GM19238 (cell line): ENCODE results near the gene HNRNPU.

Experiments used
- DNase-seq: peaks from one replicate; pipeline ENCODE4 v3.0.0; 2011; ENCODE audit warnings: low spot score; ENCODE audit not compliant: insufficient read length

The HNRNPU gene

DNA sequence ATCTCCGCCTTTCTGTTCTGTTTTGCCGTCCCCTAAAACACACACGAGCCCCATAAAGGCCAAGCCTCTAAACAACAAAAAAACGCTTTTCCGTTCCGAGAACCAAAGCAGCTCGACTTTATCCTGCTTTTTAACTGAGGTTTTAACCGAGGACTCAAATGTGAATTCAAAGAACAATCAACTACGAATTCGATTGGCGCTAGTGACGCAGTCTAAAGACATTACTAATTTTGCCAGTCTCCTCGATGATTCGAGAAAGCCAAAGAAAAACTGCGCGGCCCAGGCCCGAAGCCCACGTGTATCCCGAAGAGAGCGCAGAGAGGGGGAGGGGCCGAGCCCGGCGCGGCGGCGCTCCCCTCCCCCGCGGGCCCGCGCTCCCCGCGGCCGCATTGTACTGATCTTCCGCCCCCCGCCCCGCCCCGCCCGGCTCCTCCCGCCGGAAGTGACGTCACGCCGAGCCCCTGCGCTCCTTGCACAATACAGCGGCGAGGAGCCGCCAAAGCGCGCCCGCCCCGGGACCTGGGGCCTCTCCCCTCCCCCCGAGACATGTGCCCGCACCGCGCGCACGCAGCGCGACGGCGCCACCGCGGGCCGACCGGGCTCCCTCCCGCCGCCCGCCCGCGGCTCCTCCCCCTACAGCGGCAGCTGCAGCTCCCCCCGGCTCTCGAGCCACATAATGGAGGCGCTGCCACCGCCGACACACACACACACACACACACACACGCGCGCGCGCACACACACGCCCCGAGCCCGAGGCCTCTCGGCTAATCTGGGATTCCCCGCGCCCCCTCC lies 1.4 kb downstream of the HNRNPU start:
- DNase-seq: peak; percentile 75

DNA sequence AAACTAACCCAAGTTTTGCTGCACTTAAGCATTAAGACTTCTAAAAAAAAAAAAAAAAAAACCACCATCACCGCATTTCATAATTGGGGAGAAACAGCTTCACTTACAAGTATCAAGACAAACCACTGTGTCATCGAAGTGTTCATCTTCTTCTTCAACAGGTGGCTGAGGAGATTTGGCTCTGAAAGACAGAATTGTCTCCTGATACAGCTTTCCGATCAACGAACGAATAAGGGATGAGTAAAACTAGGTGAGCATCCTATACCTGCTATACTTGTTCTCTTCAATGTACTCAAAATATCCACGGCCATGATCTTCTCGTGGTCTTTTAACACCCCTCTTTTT lies 2.0 kb downstream of the HNRNPU start:
- DNase-seq: no peak

DNA sequence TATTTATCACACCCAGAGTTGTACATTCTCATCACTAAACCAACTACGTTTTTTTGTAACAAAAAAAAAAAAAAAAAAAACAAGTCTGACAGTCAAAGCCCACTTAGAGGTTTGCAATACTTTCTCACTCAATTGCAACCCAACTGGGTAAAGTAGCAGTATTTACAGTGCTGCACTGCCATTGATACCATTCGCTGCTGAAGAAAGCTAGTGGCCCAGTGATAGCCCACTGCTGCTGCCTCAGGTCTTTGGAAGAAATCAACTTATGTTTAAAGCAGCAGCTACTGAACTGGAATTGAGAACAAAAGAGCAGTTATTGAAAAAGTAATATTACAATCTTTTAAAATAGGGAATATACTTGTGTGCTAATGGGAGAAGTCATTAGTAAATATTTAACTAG lies 2.7 kb downstream of the HNRNPU start:
- no peak for DNase-seq

DNA sequence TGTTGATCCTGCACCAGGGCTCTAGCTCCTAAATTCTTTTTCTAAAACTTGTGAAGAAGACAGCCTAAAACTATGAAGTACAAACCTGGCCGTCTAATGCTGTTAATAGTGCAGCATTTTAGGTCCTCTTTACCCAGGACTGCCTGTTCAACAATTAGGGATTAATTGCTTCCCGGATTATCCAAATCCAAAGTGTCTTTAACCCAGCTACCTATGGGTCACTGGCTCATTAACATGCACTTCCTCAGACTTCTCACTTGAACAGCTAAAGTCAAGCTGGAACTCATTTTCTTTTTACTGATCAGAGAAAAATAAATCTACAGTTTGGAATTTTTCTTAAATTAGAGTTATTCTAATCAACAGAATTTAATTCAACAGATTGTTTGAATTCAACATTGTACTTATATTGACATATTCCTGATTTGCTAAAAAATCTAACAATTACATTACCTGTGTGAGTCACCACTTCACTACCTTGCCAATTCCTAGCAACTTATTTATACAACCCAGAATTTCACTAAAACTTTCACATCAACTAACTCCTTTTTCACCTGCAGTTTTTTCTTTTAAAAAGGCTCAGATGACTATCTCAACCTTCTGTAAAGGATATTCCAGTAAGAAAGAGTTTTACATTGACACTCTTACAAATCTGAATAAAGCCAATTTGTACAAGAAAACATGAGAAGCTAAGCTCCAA lies 3.3 kb downstream of the HNRNPU start:
- DNase-seq: no peak

DNA sequence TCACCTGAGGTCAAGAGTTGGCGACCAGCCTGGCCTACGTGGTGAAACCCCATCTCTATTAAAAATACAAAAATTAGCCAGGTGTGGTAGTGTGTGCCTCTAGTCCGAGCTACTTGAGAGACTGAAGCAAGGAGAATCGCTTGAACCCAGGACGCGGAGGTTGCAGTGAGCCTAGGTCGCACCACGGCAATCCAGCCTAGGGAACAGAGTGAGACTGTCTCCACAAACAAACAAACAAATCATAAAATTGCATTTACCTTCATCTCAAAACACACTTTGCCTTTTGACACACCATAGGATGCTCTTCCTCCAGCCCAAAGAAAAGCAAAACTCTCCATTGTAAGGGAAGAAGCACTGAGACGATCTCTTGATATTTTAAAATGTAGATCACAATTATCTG lies 4.3 kb downstream of the HNRNPU start:
- DNase-seq: no peak

GRCh38 chr1:244858357-244858756 lies 6.0 kb downstream of the HNRNPU start:
- no peak for DNase-seq

DNA sequence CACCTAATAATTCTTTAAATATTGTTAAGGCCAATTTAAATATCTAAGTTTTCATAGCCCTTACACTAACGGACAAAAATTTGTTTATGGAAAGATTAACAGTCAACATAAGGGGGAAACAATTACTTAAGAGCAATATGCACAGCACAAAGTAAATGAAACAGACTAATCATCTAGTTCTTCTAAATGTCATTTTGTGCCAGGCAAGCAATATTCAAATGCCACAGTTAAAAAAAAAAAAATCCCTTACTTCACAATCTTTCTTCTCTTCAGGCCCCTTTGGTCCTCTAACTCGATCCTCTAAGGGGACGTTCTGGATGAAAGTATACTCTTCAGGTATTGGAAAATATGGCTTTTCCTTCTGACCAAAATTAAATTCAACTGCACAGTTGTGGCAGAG lies 6.6 kb downstream of the HNRNPU start:
- DNase-seq: no peak

DNA sequence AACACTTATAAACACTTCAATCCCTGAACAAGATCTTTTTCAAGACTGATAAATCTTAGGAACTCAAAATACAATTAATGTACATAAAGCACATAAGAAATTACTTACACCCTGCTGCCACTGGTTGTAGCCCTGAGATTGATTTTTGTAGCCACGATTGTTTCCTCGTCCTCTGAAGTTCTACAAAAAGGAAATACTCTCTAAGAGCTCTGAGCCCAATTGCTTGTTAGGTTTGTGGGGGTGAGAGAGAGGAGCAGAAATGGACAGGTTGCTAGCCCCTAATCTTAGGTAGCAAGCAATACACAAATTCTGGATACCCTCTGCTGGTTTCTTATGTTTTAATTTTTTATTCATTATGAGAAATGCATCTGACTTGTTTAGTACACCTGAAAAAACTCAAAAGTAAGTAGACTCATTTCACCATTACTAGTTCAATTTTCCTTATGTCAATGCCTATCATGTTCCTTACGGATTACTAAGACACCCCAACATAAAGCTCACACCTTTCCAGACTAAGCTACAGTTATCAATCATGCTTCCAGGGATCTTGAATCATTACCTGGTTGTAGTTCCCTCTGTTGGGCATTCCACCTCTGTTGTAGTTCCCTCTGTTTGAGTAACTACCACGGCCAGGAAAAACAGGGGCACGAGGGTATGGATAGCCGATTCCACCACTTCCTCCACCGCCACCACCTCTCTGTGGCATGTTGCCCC lies 9.3 kb downstream of the HNRNPU start:
- DNase-seq: no peak

DNA sequence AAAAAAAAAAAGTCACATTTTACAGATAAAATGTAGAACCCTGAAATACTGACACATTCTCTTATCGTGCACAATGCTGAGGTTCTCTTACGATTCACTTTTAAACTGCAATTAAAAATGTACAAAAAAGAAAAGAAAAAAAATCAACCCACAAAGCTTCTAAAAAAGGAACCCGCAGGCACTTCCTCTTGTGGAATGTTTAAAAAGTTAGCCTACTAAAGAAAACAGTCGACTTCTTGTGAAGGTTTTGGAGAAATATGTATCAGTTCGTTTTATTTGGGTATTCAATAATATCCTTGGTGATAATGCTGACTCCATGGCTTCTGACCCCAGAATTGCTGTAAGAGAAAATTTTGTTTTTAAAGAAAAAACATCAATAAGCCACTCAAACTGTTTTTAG lies 10.2 kb downstream of the HNRNPU start:
- DNase-seq: no peak

- no peak for DNase-seq
Measured at GRCh38 chr1:244852694-244853093, 11.6 kb downstream of the HNRNPU start.

GRCh38 chr1:244851546-244852231 lies 12.7 kb downstream of the HNRNPU start:
- DNase-seq: no peak

GRCh38 chr1:244850896-244851295 lies 13.4 kb downstream of the HNRNPU start:
- no peak for DNase-seq

- no peak for DNase-seq
Measured at GRCh38 chr1:244850099-244850852, 14.1 kb downstream of the HNRNPU start.

GRCh38 chr1:244849189-244849866 lies 15.0 kb downstream of the HNRNPU start:
- DNase-seq: no peak

GRCh38 chr1:244846653-244847052 lies 17.7 kb downstream of the HNRNPU start:
- no peak for DNase-seq

- no peak for DNase-seq
Measured at GRCh38 chr1:244844155-244845121, 19.9 kb downstream of the HNRNPU start.

DNA sequence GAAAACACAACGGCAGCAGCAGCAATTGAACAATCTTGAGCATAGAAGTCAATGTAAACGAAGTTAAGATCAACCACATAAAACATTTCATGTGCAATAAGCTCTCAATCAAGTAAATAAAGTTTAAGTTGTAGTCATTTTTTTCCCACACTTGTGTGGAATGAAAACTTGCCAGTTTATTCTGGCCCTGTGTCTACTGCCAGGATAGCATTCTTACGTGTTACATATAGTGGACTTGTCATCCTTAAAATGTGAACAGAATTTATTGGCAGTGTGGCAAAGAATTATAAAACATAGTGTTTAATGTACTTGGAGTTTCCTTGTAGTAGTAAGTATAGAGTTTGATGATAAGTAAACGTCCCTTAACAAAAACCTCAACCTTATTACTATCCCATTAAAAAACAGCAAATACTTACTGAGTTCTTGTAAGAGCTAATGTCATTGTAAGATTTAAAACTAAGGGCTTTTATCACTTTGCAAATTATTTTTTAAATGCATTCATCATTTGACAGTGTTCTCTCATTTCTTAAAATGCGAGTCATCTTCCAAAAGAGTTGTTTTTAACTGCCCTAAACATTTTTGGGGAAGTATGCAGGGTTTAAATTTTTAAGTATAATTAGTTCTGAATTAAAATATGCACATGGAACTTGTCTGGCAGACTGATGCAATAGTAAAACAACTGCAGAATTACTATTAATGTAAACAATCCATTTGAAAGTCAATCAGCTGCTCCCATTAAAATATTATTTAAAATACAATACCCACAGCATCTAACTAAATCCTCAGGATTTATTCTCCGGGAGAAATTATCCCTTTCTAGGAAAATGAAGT lies 21.0 kb downstream of the HNRNPU start:
- no peak for DNase-seq

GRCh38 chr1:244841273-244841927 lies 22.9 kb downstream of the HNRNPU start:
- DNase-seq: no peak
